A549 (cell line): Measurements from ENCODE around the gene PRRC2B. TPM values are rescaled to one million over a fixed set of nuclear protein-coding genes. Genes with fewer than 3 reads are reported as not detected.
A peak's percentile ranks its signal among the peaks of the same experiment; 100 is the strongest.

ENCODE experiments used
- ATAC-seq, 2 experiments: fragments of 200-7000 bp in 1 of 2; fragments of >200 bp in 1 of 2; cut with Nextera tagmentation in 1 of 2; cut with Tn5 transposase in 1 of 2; 3 replicates each; pipeline versions ENCODE4 v1.8.0 to v1.9.1; 2018 to 2020; ENCODE audit warnings: mild to moderate bottlenecking in 1 of 2, moderate library complexity in 1 of 2
- CTCF ChIA-PET: fragments of 300-600 bp; sonication (Branson Sonifier 250); formaldehyde crosslinking; extraction: SDS; loops from one replicate; lab custom pipeline; 2021; ENCODE audit warnings: antibody characterized with exemption, inconsistent platforms; lab: Yijun Ruan, JAX
- POLR2A ChIA-PET: fragments of 350-600 bp; formaldehyde crosslinking; extraction: SDS; loops from one replicate; lab custom pipeline; 2021; ENCODE audit warnings: antibody characterized with exemption, inconsistent platforms; lab: Yijun Ruan, JAX
- DNase-seq, 2 experiments: peaks; one replicate each; pipeline versions ENCODE4 v3.0.0 to v3.0.0-alpha.2; 2011 to 2016; ENCODE audit warnings: low read depth in 1 of 2, low spot score in 1 of 2
- FAIRE-seq: peaks from 2 replicates; lab custom pipeline; 2011; peaks lifted over from hg19 to GRCh38; lab: Jason Lieb, UNC
- H3K27ac ChIP-seq, 2 experiments: fragments of >200 bp; sonication (Bioruptor Twin); formaldehyde crosslinking; 3 replicates each; pipeline ENCODE4 v1.5.1; 2016 to 2017
- H3K4me1 ChIP-seq: fragments of >200 bp; sonication (Bioruptor Twin); formaldehyde crosslinking; 3 replicates; pipeline ENCODE4 v1.6.1; 2016
- H3K4me2 ChIP-seq: fragments of >200 bp; sonication (Bioruptor Twin); formaldehyde crosslinking; 3 replicates; pipeline ENCODE4 v1.6.1; 2016
- H3K4me3 ChIP-seq: fragments of >200 bp; sonication (Bioruptor Twin); formaldehyde crosslinking; 3 replicates; pipeline ENCODE4 v1.5.1; 2016
- H3K9me3 ChIP-seq: fragments of >200 bp; sonication (Bioruptor Twin); formaldehyde crosslinking; 3 replicates; pipeline ENCODE4 v1.6.1; 2016
- ATOH8 ChIP-seq: fragments of 250-450 bp; sonication (Bioruptor Pico); IDR thresholded peaks from 2 replicates; pipeline ENCODE4 v1.5.0; 2020; ENCODE audit warnings: low read depth, mild to moderate bottlenecking, moderate library complexity
- BCL3 ChIP-seq: fragments of >200 bp; sonication (Bioruptor Twin); formaldehyde crosslinking; IDR thresholded peaks from 3 replicates; pipeline ENCODE4 v1.6.1; 2016
- CTCF ChIP-seq: fragments of >200 bp; sonication (Bioruptor Twin); formaldehyde crosslinking; IDR thresholded peaks from 3 replicates; pipeline ENCODE4 v1.5.1; 2016
- ELK1 ChIP-seq: fragments of 150-350 bp; IDR thresholded peaks from 2 replicates; pipeline ENCODE4 v1.6.1; 2014; ENCODE audit warnings: low read depth, mild to moderate bottlenecking, low read length
- ESRRA ChIP-seq: fragments of 150-350 bp; IDR thresholded peaks from 2 replicates; pipeline ENCODE4 v1.6.1; 2014; ENCODE audit warnings: mild to moderate bottlenecking, low read length, borderline replicate concordance
- FOSB ChIP-seq: fragments of 250-450 bp; sonication (Bioruptor Pico); IDR thresholded peaks from 2 replicates; pipeline ENCODE4 v1.5.0; 2020; ENCODE audit warnings: mild to moderate bottlenecking, moderate library complexity
- FOSL2 ChIP-seq, 2 experiments: fragments of 450-650 bp in 1 of 2; fragments of >200 bp in 1 of 2; sonication (Bioruptor Twin) in 1 of 2; formaldehyde crosslinking; IDR thresholded peaks; 2 replicates each; pipeline versions ENCODE4 v1.5.0 to v1.6.1; 2016 to 2020; ENCODE audit warnings: mild to moderate bottlenecking in 1 of 2, moderate library complexity in 1 of 2
- HMGXB4 ChIP-seq: fragments of 250-450 bp; sonication (Bioruptor Pico); IDR thresholded peaks from 2 replicates; pipeline ENCODE4 v1.5.0; 2021; ENCODE audit warnings: mild to moderate bottlenecking, moderate library complexity, borderline replicate concordance
- HOXB13 ChIP-seq: fragments of 250-450 bp; sonication (Bioruptor Pico); IDR thresholded peaks from 2 replicates; pipeline ENCODE4 v1.5.0; 2020; ENCODE audit warnings: low read depth, mild to moderate bottlenecking, moderate library complexity
- HOXB5 ChIP-seq: fragments of 250-450 bp; sonication (Bioruptor Pico); IDR thresholded peaks from 2 replicates; pipeline ENCODE4 v1.5.0; 2020; ENCODE audit warnings: mild to moderate bottlenecking, moderate library complexity
- JUN ChIP-seq, 2 experiments: fragments of >200 bp; sonication (Bioruptor Twin); formaldehyde crosslinking; IDR thresholded peaks; 2 replicates in 1 of 2; 3 replicates in 1 of 2; pipeline ENCODE4 v1.6.1; 2016 to 2017
- JUNB ChIP-seq: fragments of >200 bp; sonication (Bioruptor Twin); formaldehyde crosslinking; IDR thresholded peaks from 2 replicates; pipeline ENCODE4 v1.6.1; 2016
- MAFK ChIP-seq: fragments of 450-650 bp; IDR thresholded peaks from 2 replicates; pipeline ENCODE4 v1.6.1; 2014; ENCODE audit not compliant: partially characterized antibody
- MAX ChIP-seq: IDR thresholded peaks from 2 replicates; pipeline ENCODE4 v1.6.1; 2012
- NFE2L2 ChIP-seq: fragments of 150-350 bp; conservative IDR thresholded peaks from 2 replicates; pipeline ENCODE4 v1.6.1; 2014; ENCODE audit warnings: low read length
- NPAS2 ChIP-seq: fragments of 250-450 bp; sonication (Bioruptor Pico); IDR thresholded peaks from 2 replicates; pipeline ENCODE4 v1.8.0; 2022; ENCODE audit warnings: mild to moderate bottlenecking, moderate library complexity, borderline replicate concordance
- PBX3 ChIP-seq: IDR thresholded peaks from 2 replicates; pipeline ENCODE4 v1.6.1; 2012
- PHF8 ChIP-seq: fragments of 200-600 bp; sonication (generic); IDR thresholded peaks from 2 replicates; pipeline ENCODE4 v1.6.1; 2016; ENCODE audit warnings: low read depth, mild to moderate bottlenecking, antibody characterized with exemption, moderate library complexity, borderline replicate concordance
- POLR2A ChIP-seq: IDR thresholded peaks from 2 replicates; pipeline ENCODE4 v1.6.1; 2012; ENCODE audit warnings: mild to moderate bottlenecking, low read length
- RAD21 ChIP-seq, 2 experiments: fragments of >200 bp in 1 of 2; sonication (Bioruptor Twin) in 1 of 2; formaldehyde crosslinking in 1 of 2; IDR thresholded peaks in 1 of 2; conservative IDR thresholded peaks in 1 of 2; 2 replicates in 1 of 2; 3 replicates in 1 of 2; pipeline ENCODE4 v1.6.1; 2012 to 2018; ENCODE audit warnings: inconsistent platforms in 1 of 2
- RARB ChIP-seq: fragments of 250-450 bp; sonication (Bioruptor Pico); IDR thresholded peaks from 2 replicates; pipeline ENCODE4 v1.8.0; 2021; ENCODE audit warnings: mild to moderate bottlenecking, moderate library complexity
- RNF2 ChIP-seq: fragments of 200-600 bp; sonication (generic); IDR thresholded peaks from 2 replicates; pipeline ENCODE4 v1.6.1; 2016; ENCODE audit warnings: low read depth, mild to moderate bottlenecking, antibody characterized with exemption, moderate library complexity, borderline replicate concordance
- SMC3 ChIP-seq: fragments of >200 bp; sonication (Bioruptor Twin); formaldehyde crosslinking; IDR thresholded peaks from 3 replicates; pipeline ENCODE4 v1.6.1; 2018; ENCODE audit warnings: inconsistent platforms
- TFCP2L1 ChIP-seq: fragments of 250-450 bp; sonication (Bioruptor Pico); IDR thresholded peaks from 2 replicates; pipeline ENCODE4 v1.5.0; 2021; ENCODE audit warnings: mild to moderate bottlenecking
- ZC3H11A ChIP-seq: fragments of 450-650 bp; IDR thresholded peaks from 2 replicates; pipeline ENCODE4 v1.6.1; 2014; ENCODE audit warnings: antibody characterized with exemption, mild to moderate bottlenecking
- WGBS: methylation state at CpG from one replicate; pipeline ENCODE4 v1.1.6; 2017; ENCODE audit errors: missing lambda C conversion rate; 5-methylcytosine and 5-hydroxymethylcytosine counted together
- polyA plus RNA-seq, 4 experiments: library from polyadenylated mRNA; depleted of rRNA in 3 of 4; stranded (reverse); fragments of >200 nt; fragmentation: RNase III in 1 of 4; extraction: RNeasy Plus Mini Kit Qiagen cat#74134 plus additional on column Dnase treatment in 1 of 4; gene quantifications; 2 replicates in 3 of 4; 3 replicates in 1 of 4; pipeline ENCODE4 v1.2.3, GENCODE V29; 2011 to 2017

The PRRC2B gene
- polyA plus RNA-seq, 2 of the 4 experiments (the other 2 are of a cell fraction): 35.6 to 47.3 TPM

- no peak overlapping the region for H3K4me3 ChIP-seq
- ATAC-seq (no peak), DNase-seq (no peak), FAIRE-seq (no peak)
- CTCF ChIA-PET: interaction anchor here (0.7 to 1.1 kb wide), 2 partner anchors 130 to 224 kb away, joined by 3 to 4 read pairs; no protein-coding TSS in a partner anchor
- TF ChIP-seq TFCP2L1 (CRISPR knock-in tag) (no peak), FOSB (CRISPR knock-in tag) (no peak), ESRRA (no peak), HOXB13 (CRISPR knock-in tag) (no peak), RAD21 (conservative IDR thresholded peaks at IDR 0.05 in 1 of 2, IDR thresholded peaks at IDR 0.05 in 1 of 2) (no peak), PBX3 (no peak), NPAS2 (CRISPR knock-in tag) (no peak), CTCF (no peak), POLR2A (no peak), JUN (IDR thresholded peaks at IDR 0.05) (no peak), HOXB5 (CRISPR knock-in tag) (no peak), MAX (no peak), ATOH8 (CRISPR knock-in tag) (no peak), PHF8 (no peak), JUNB (no peak), MAFK (no peak), BCL3 (no peak)
- H3K27ac ChIP-seq: no peak overlapping the region
- no peak overlapping the region for H3K4me2 ChIP-seq
- WGBS: 92% methylated on average over 9 of the region's 9 CpGs
- H3K4me1 ChIP-seq: no peaks in the 10 kb centered on the region
- POLR2A ChIA-PET: no interaction called here
- H3K9me3 ChIP-seq: no peaks in the 10 kb centered on the region
These were observed 129.2 kb downstream of the PRRC2B start for GRCh38 chr9:131523086-131523388.

- H3K27ac ChIP-seq: no peak overlapping the region
- FAIRE-seq: no peak
- no peaks in the 10 kb centered on the region for H3K9me3 ChIP-seq
- H3K4me1 ChIP-seq: no peaks in the 10 kb centered on the region
- DNase-seq: no peak
- ChIA-PET POLR2A (no interaction called here), CTCF (interaction anchor here (1.1 kb wide), 1 partner anchor 223 kb away, joined by 4 read pairs; no protein-coding TSS in a partner anchor)
- WGBS: 89% methylated on average over 22 of the region's 29 CpGs
- peak in 1 of 2 experiments; percentile 16; a peak in 1 of 6 replicates for ATAC-seq
- no peak overlapping the region for H3K4me2 ChIP-seq
- no peak overlapping the region for H3K4me3 ChIP-seq
- no peak for TF ChIP-seq SMC3
- no peak for TF ChIP-seq NPAS2 (CRISPR knock-in tag)
- no peak for TF ChIP-seq ELK1
- TF ChIP-seq ATOH8 (CRISPR knock-in tag): no peak
- TF ChIP-seq HMGXB4 (CRISPR knock-in tag): no peak
- no peak for TF ChIP-seq NFE2L2
- no peak for TF ChIP-seq PHF8
- TF ChIP-seq HOXB5 (CRISPR knock-in tag): no peak
- TF ChIP-seq RARB (CRISPR knock-in tag): no peak
- TF ChIP-seq MAFK: no peak
- TF ChIP-seq ZC3H11A: no peak
- no peak for TF ChIP-seq FOSL2 (IDR thresholded peaks at IDR 0.05)
- TF ChIP-seq FOSL2 (CRISPR knock-in tag; IDR thresholded peaks at IDR 0.05): no peak
- TF ChIP-seq RNF2: no peak
These were observed 129.9 kb downstream of the PRRC2B start for GRCh38 chr9:131523451-131524435.
